Islet of Langerhans (tissue), 1 donor: ENCODE measurements around the gene GEMIN5.

Source experiments
- FAIRE-seq: peaks from one replicate; lab custom pipeline; 2011; peaks lifted over from hg19 to GRCh38; lab: Jason Lieb, UNC

GEMIN5 gene

GRCh38 chr5:154885439-154885838 is 52.6 kb downstream of the GEMIN5 start:
- FAIRE-seq, result no peak

GRCh38 chr5:154884424-154884823 is 53.6 kb downstream of the GEMIN5 start:
- no peak for FAIRE-seq

- FAIRE-seq, result no peak
These were observed 56.0 kb downstream of the GEMIN5 start for GRCh38 chr5:154881986-154882385.

- FAIRE-seq, result no peak
These were observed 59.2 kb downstream of the GEMIN5 start for GRCh38 chr5:154878642-154879335.

GRCh38 chr5:154873791-154874331 is 64.2 kb downstream of the GEMIN5 start:
- FAIRE-seq, result no peak

- FAIRE-seq, result no peak
These were observed 66.3 kb downstream of the GEMIN5 start for GRCh38 chr5:154871734-154872133.

- no peak for FAIRE-seq
These were observed 69.3 kb downstream of the GEMIN5 start for GRCh38 chr5:154868702-154869101.

GRCh38 chr5:154866841-154867240 is 71.2 kb downstream of the GEMIN5 start:
- FAIRE-seq, result no peak

GRCh38 chr5:154865466-154866184 is 72.4 kb downstream of the GEMIN5 start:
- FAIRE-seq, result no peak

GRCh38 chr5:154863291-154864080 is 74.5 kb downstream of the GEMIN5 start:
- FAIRE-seq, result no peak

GRCh38 chr5:154862766-154863165 is 75.2 kb downstream of the GEMIN5 start:
- no peak for FAIRE-seq

GRCh38 chr5:154861946-154862345 is 76.1 kb downstream of the GEMIN5 start:
- FAIRE-seq, result no peak

GRCh38 chr5:154860765-154861164 is 77.2 kb downstream of the GEMIN5 start:
- no peak for FAIRE-seq

GRCh38 chr5:154860123-154860522 is 77.9 kb downstream of the GEMIN5 start:
- no peak for FAIRE-seq

GRCh38 chr5:154858972-154859871 is 78.8 kb downstream of the GEMIN5 start:
- FAIRE-seq, result no peak

- FAIRE-seq, result no peak
These were observed 79.6 kb downstream of the GEMIN5 start, which contains the start of gene CNOT8 for GRCh38 chr5:154858297-154858971. TSS of gene CNOT8 (plus strand) at chr5:154858627. CDS start at chr5:154863279, 4,652 bp downstream.

- no peak for FAIRE-seq
These were observed 80.3 kb downstream of the GEMIN5 start for GRCh38 chr5:154857530-154858296.

GRCh38 chr5:154851351-154851750 is 86.7 kb downstream of the GEMIN5 start:
- no peak for FAIRE-seq

- no peak for FAIRE-seq
These were observed 87.6 kb downstream of the GEMIN5 start, which contains the start of gene FAXDC2 for GRCh38 chr5:154850255-154851062. TSS of gene FAXDC2 (minus strand) at chr5:154850603. CDS start at chr5:154838178, 12,425 bp downstream.
